HS-5 (cell line): ENCODE data around the gene SNAPIN.

Experiments used
- DNase-seq: peaks from one replicate; pipeline ENCODE4 v3.0.0-alpha.2; 2012; ENCODE audit warnings: low read depth

SNAPIN gene

DNA sequence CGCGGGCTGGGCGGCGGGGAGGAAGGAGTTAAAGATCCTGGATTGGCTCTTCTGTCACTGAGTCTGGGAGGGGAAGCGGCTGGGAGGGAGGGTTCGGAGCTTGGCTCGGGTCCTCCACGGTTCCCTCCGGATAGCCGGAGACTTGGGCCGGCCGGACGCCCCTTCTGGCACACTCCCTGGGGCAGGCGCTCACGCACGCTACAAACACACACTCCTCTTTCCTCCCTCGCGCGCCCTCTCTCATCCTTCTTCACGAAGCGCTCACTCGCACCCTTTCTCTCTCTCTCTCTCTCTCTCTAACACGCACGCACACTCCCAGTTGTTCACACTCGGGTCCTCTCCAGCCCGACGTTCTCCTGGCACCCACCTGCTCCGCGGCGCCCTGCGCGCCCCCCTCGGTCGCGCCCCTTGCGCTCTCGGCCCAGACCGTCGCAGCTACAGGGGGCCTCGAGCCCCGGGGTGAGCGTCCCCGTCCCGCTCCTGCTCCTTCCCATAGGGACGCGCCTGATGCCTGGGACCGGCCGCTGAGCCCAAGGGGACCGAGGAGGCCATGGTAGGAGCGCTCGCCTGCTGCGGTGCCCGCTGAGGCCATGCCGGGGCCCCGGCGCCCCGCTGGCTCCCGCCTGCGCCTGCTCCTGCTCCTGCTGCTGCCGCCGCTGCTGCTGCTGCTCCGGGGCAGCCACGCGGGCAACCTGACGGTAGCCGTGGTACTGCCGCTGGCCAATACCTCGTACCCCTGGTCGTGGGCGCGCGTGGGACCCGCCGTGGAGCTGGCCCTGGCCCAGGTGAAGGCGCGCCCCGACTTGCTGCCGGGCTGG, 20.2 kb downstream of the SNAPIN start, which contains the start of gene NPR1:
Gene NPR1, plus strand, starts transcription at position 170 of the 818 bp plus-strand sequence. Its CDS starts 421 bp downstream, at position 591.
- no peak for DNase-seq

DNA sequence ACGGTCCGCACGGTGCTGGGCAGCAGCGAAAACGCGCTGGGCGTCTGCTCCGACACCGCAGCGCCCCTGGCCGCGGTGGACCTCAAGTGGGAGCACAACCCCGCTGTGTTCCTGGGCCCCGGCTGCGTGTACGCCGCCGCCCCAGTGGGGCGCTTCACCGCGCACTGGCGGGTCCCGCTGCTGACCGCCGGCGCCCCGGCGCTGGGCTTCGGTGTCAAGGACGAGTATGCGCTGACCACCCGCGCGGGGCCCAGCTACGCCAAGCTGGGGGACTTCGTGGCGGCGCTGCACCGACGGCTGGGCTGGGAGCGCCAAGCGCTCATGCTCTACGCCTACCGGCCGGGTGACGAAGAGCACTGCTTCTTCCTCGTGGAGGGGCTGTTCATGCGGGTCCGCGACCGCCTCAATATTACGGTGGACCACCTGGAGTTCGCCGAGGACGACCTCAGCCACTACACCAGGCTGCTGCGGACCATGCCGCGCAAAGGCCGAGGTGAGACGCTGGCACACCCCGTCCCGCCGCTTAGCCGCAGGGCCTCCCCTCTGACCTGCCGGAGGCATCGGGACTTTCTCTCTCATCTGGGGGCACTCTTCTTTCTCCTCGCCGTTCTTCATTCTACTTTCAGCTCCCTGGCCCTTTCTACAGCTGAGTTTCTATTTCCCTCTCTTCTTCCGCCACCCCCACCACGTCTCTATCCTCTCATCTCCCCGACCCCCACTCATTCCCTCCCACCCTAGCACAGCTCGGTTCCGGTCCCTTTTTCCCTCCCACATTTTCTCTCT, 21.0 kb downstream of the SNAPIN start:
- no peak for DNase-seq

DNA sequence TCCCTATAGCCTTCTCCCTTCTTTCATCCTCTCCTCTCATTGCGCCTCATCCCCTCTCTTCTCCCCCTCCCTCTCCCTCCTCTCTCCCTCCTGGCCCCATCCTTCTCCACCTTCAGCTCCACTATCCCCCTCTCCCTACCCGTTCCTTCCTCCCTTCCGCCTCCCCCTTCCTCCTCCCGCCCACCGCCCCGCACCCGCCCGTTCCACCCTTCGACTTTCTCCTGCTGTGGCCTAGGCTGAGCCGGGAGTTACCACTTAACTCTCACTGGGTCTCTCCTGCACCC, 21.6 kb downstream of the SNAPIN start:
- DNase-seq, result no peak

- no peak for DNase-seq
These were observed 24.2 kb downstream of the SNAPIN start for GRCh38 chr1:153682730-153683129.

- DNase-seq, result no peak
These were observed 25.4 kb downstream of the SNAPIN start for GRCh38 chr1:153683854-153684253.

DNA sequence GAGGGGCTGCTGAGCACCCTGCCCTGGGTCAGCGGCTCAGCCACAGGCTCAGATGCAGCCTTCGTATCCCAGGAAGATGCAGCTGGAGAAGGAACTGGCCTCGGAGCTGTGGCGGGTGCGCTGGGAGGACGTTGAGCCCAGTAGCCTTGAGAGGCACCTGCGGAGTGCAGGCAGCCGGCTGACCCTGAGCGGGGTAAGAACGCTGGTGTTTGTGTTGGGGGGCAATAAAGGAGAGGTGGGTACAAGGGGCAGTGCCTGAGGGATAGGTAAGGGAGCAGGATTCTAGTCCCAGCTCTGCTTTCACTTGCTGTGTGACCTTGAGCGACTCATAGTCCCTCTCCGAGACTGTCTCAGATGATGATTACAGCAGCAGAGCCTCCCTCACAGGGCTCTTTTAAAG, 26.4 kb downstream of the SNAPIN start:
- DNase-seq, result no peak

GRCh38 chr1:153685544-153686340, 27.2 kb downstream of the SNAPIN start:
- no peak for DNase-seq

- no peak for DNase-seq
These were observed 29.0 kb downstream of the SNAPIN start for GRCh38 chr1:153687346-153688125.

- no peak for DNase-seq
These were observed 29.8 kb downstream of the SNAPIN start for GRCh38 chr1:153688276-153688675.

GRCh38 chr1:153688736-153689328, 30.3 kb downstream of the SNAPIN start:
- no peak for DNase-seq

- no peak for DNase-seq
These were observed 35.0 kb downstream of the SNAPIN start for GRCh38 chr1:153693466-153693865.

DNA sequence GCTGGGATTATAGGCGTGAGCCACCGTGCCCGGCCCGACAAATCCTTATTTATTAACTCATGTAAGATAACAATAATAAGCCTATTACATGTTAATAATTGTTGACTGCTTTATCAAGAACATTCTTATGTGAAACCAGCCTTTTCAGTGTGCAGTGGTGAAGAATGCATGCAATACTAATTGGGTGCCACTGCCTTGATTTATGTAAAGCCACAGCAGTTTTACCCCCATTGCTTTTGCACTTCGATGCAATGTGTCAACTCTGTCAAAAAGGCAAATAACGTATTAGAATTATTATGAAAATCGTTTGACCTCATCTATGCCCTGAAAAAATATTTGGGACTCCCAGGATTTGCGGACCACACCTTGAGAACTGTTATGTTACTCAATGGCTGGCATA, 38.2 kb downstream of the SNAPIN start:
- no peak for DNase-seq

GRCh38 chr1:153697191-153698019, 38.9 kb downstream of the SNAPIN start:
- DNase-seq, result peak; percentile 36

- DNase-seq, result no peak
These were observed 39.8 kb downstream of the SNAPIN start for GRCh38 chr1:153698020-153698922.

GRCh38 chr1:153698923-153699714, 40.6 kb downstream of the SNAPIN start:
- peak; percentile 85 for DNase-seq

DNA sequence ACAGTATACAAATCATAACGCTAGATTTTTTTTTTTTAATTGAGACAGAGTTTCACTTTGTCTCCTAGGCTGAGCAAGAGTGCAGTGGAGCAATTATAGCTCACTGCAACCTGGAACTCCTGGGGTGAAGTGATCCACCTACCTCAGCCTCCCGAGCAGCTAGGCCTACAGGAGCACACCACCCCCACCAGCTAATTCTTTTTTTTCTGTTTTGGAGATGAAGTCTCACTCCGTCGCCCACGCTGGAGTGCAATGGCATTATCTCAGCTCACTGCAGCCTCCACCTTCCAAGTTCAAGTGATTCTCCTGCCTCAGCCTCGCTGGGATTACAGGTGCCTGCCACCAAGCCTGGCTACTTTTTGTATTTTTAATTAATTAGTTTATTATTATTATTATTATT, 41.3 kb downstream of the SNAPIN start:
- DNase-seq, result no peak

DNA sequence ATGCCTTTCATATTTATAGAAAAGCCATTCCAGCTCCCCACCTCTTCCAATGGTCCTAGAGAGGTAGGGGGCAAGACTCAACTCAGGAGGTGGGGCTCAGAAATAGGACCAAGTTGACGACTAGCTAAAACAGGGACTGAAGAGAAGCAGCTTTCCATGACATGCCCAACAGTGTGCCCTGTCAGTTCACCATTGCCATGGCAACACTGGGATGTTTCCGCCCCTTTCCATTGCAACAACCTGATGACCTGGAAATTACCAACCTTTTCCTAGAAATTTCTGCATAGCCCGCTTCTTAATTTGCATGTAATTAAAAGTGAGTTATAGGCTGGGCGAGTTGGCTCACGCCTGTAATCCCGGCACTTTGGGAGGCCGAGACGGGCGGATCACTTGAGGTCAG, 47.0 kb downstream of the SNAPIN start:
- DNase-seq, result no peak

DNA sequence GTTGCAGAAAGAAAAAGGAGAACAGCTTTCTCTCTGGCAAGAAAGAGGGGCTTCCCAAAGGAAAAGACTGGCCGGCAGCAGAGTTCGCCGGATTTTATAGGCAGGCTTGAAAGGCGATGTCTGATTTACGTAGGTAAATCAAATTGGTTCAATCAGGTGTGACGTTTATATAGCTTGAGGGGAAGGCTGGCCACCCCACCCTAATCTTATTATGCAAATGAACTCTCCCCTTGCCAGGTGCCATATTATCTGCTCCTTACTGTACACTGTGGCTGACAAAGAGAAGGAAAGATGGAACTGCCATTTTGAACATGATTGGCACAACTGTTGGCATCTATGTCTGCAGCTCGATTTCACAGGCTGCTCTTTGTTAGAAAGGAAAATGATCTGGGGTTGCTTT, 52.5 kb downstream of the SNAPIN start:
- DNase-seq, result no peak
